Lower leg skin (tissue), 4 donors: ENCODE data around the gene RBM47. TPM values are rescaled to one million over a fixed set of nuclear protein-coding genes. Genes with fewer than 3 reads are reported as not detected.

Source experiments
- DNase-seq, 2 donors: peaks; one replicate each; pipeline ENCODE4 v3.0.0-alpha.2; 2019; ENCODE audit warnings: low spot score in 2 of 2
- H3K4me3 ChIP-seq: fragments of 200-600 bp; sonication (generic); 2 replicates; pipeline ENCODE4 v1.5.1; 2017; ENCODE audit warnings: mild to moderate bottlenecking, low read depth; ENCODE audit not compliant: poor library complexity, severe bottlenecking
- CTCF ChIP-seq, 3 donors: fragments of 450-650 bp; IDR thresholded peaks; one replicate each; pipeline ENCODE4 v1.5.1; 2016; ENCODE audit warnings: antibody characterized with exemption in 3 of 3, mild to moderate bottlenecking in 3 of 3, moderate library complexity in 2 of 3
- POLR2A ChIP-seq, 2 donors: fragments of 450-650 bp; IDR thresholded peaks; one replicate each; pipeline ENCODE4 v1.6.1; 2016 to 2017; ENCODE audit warnings: antibody characterized with exemption in 2 of 2, mild to moderate bottlenecking in 1 of 2, moderate library complexity in 1 of 2
- WGBS, 2 donors: methylation state at CpG; one replicate each; pipeline ENCODE4 v1.1.5; 2018; 5-methylcytosine and 5-hydroxymethylcytosine counted together
- intact Hi-C: fragments of 100-400 bp; cut with DNase I; formaldehyde crosslinking; loops from one replicate; pipeline ENCODE4 v1.15.0; 2023; ENCODE audit warnings: low total_unique reads
- total RNA-seq, 4 donors: library from RNA; depleted of rRNA; stranded (reverse); fragments of >200 nt; gene quantifications; one replicate each; pipeline ENCODE4 v1.1.0, GENCODE V29; 2016

RBM47 gene
- total RNA-seq, 4 donors from 2014 or later: 38.4 to 73.8 (median 46.9) TPM

- peak in 1 of 2 donors; percentile 78 for DNase-seq
- TF ChIP-seq CTCF (IDR thresholded peaks at IDR 0.05) (no peak), POLR2A (IDR thresholded peaks at IDR 0.05) (no peak)
- no peak overlapping the region for H3K4me3 ChIP-seq
- intact Hi-C loops: no loop called here
- 89% methylated on average over 15 of the region's 15 CpGs for WGBS, 2 donors
These were observed 48.2 kb downstream of the RBM47 start for GRCh38 chr4:40581254-40582140.

GRCh38 chr4:40579983-40580382 is 49.7 kb downstream of the RBM47 start:
- DNase-seq: no peak
- H3K4me3 ChIP-seq: no peak overlapping the region
- TF ChIP-seq CTCF (IDR thresholded peaks at IDR 0.05): no peak
- TF ChIP-seq POLR2A (IDR thresholded peaks at IDR 0.05): no peak
- WGBS, 2 donors: 74 to 83% methylated on average over 3 of the region's 3 CpGs
- intact Hi-C loops: no loop called here

- no peak for TF ChIP-seq POLR2A (IDR thresholded peaks at IDR 0.05)
- no peak for TF ChIP-seq CTCF (IDR thresholded peaks at IDR 0.05)
- DNase-seq: no peak
- H3K4me3 ChIP-seq: no peak overlapping the region
- WGBS, 2 donors: 73 to 79% methylated on average over 5 of the region's 5 CpGs
- intact Hi-C loops: no loop called here
These were observed 51.9 kb downstream of the RBM47 start for GRCh38 chr4:40577588-40578253.

GRCh38 chr4:40576651-40577480 is 52.8 kb downstream of the RBM47 start:
- TF ChIP-seq CTCF (IDR thresholded peaks at IDR 0.05) (no peak), POLR2A (IDR thresholded peaks at IDR 0.05) (no peak)

GRCh38 chr4:40575846-40576245 is 53.8 kb downstream of the RBM47 start:
- intact Hi-C loops: no loop called here
- no peak overlapping the region for H3K4me3 ChIP-seq
- DNase-seq: no peak
- 70 to 93% methylated on average over 2 of the region's 2 CpGs for WGBS, 2 donors
- TF ChIP-seq POLR2A (IDR thresholded peaks at IDR 0.05) (no peak), CTCF (IDR thresholded peaks at IDR 0.05) (no peak)

More at GRCh38 chr4:40576651-40577480, 52.8 kb downstream of the RBM47 start:
- 6 to 9% methylated on average over 7 of the region's 7 CpGs for WGBS, 2 donors
- DNase-seq: peak; percentile 77 to 91
- intact Hi-C loops: no loop called here
- no peak overlapping the region for H3K4me3 ChIP-seq
